Stimulated activated naive CD8-positive, alpha-beta T cell treated with anti-CD3 and anti-CD28 coated beads, Interleukin-15, Interleukin-2, amounts not matched to agents 100 U/mL and 50 U/mL, for 24 hours (primary cell): ENCODE measurements around the gene R3HCC1L.

ENCODE experiments used
- ATAC-seq: fragments of 150-1000 bp; cut with Tn5 transposase; one replicate; pipeline ENCODE4 v1.10.0; 2021
- DNase-seq: peaks from one replicate; pipeline ENCODE4 v3.0.0; 2021

The R3HCC1L gene

GRCh38 chr10:98231417-98231816, 97.0 kb downstream of the R3HCC1L start:
- DNase-seq (no peak), ATAC-seq (no peak)

GRCh38 chr10:98235846-98236245, 101.4 kb downstream of the R3HCC1L start:
- DNase-seq, result no peak
- ATAC-seq, result no peak

- no peak for DNase-seq
- no peak for ATAC-seq
These were observed 102.4 kb downstream of the R3HCC1L start for GRCh38 chr10:98236862-98237261.

- DNase-seq, result no peak
- ATAC-seq, result no peak
These were observed 103.9 kb downstream of the R3HCC1L start for GRCh38 chr10:98238391-98238790.

GRCh38 chr10:98240524-98240923, 106.1 kb downstream of the R3HCC1L start:
- peak; percentile 61 for ATAC-seq
- no peak for DNase-seq

- no peak for DNase-seq
- ATAC-seq, result no peak
These were observed 108.4 kb downstream of the R3HCC1L start for GRCh38 chr10:98242823-98243222.

- ATAC-seq (no peak), DNase-seq (no peak)
These were observed 109.7 kb downstream of the R3HCC1L start for GRCh38 chr10:98244141-98244540.

GRCh38 chr10:98244586-98244985, 110.1 kb downstream of the R3HCC1L start:
- ATAC-seq, result no peak
- DNase-seq, result no peak

- DNase-seq (no peak), ATAC-seq (no peak)
These were observed 112.7 kb downstream of the R3HCC1L start for GRCh38 chr10:98246911-98247805.

- no peak for DNase-seq
- no peak for ATAC-seq
These were observed 113.6 kb downstream of the R3HCC1L start for GRCh38 chr10:98248018-98248417.

- no peak for ATAC-seq
- DNase-seq, result no peak
These were observed 114.7 kb downstream of the R3HCC1L start for GRCh38 chr10:98249134-98249533.

- DNase-seq (no peak), ATAC-seq (no peak)
These were observed 116.9 kb downstream of the R3HCC1L start for GRCh38 chr10:98251399-98251798.

GRCh38 chr10:98252464-98252863, 118.0 kb downstream of the R3HCC1L start:
- no peak for DNase-seq

GRCh38 chr10:98253499-98253898, 119.0 kb downstream of the R3HCC1L start:
- ATAC-seq (no peak), DNase-seq (no peak)

More at GRCh38 chr10:98252464-98252863, 118.0 kb downstream of the R3HCC1L start:
- no peak for ATAC-seq

GRCh38 chr10:98254234-98254974, 119.9 kb downstream of the R3HCC1L start:
- ATAC-seq (no peak), DNase-seq (no peak)

GRCh38 chr10:98255146-98255877, 120.9 kb downstream of the R3HCC1L start:
- no peak for ATAC-seq
- DNase-seq, result no peak

- ATAC-seq, result no peak
- DNase-seq, result no peak
These were observed 122.2 kb downstream of the R3HCC1L start for GRCh38 chr10:98256692-98257091.

GRCh38 chr10:98257198-98257597, 122.7 kb downstream of the R3HCC1L start:
- DNase-seq (no peak), ATAC-seq (no peak)

GRCh38 chr10:98257961-98258360, 123.5 kb downstream of the R3HCC1L start:
- ATAC-seq (no peak), DNase-seq (no peak)

- ATAC-seq (no peak), DNase-seq (no peak)
These were observed 124.4 kb downstream of the R3HCC1L start for GRCh38 chr10:98258683-98259454.

- ATAC-seq (no peak), DNase-seq (no peak)
These were observed 125.3 kb downstream of the R3HCC1L start for GRCh38 chr10:98259606-98260315.
